HCT116 (cell line): ENCODE results near the gene MACROH2A1. TPM values are rescaled to one million over a fixed set of nuclear protein-coding genes. Genes with fewer than 3 reads are reported as not detected.

Experiments used
- ATAC-seq: fragments of 200-7000 bp; cut with Tn5 transposase; 2 replicates; pipeline ENCODE4 v1.9.1; 2020; ENCODE audit warnings: mild to moderate bottlenecking, moderate library complexity
- BruUV-seq: library from RNA; stranded (reverse); fragments of 400-500 nt; replicated peaks from 2 replicates; lab custom pipeline; 2021; lab: Mats Ljungman, UMichigan
- CTCF ChIA-PET: fragments of 300-600 bp; sonication (Branson Sonifier 250); formaldehyde crosslinking; loops from one replicate; lab custom pipeline; 2021; ENCODE audit warnings: antibody characterized with exemption; lab: Charles Lee
- POLR2A ChIA-PET: fragments of 300-600, 350-600 bp; sonication (Branson Sonifier 250); formaldehyde crosslinking; loops from one replicate; lab custom pipeline; 2021; ENCODE audit warnings: antibody characterized with exemption; lab: Charles Lee
- RAD21 ChIA-PET, 2 experiments: fragments of 300-600 bp; sonication (Branson Sonifier 250); formaldehyde crosslinking; loops; one replicate each; lab custom pipeline; 2023; ENCODE audit warnings: low total read pairs in 2 of 2; ENCODE audit not compliant: uncharacterized antibody in 2 of 2, unreplicated experiment in 2 of 2, low non-redundant PET in 1 of 2; lab: Charles Lee
- DNase-seq: peaks from one replicate; pipeline ENCODE4 v3.0.0-alpha.2; 2010; ENCODE audit warnings: low read depth, low spot score
- H2AFZ ChIP-seq: fragments of 200-600 bp; shearing (Covaris generic), sonication (generic); 2 replicates; pipeline ENCODE4 v1.6.1; 2017; ENCODE audit warnings: low read depth, mixed run types, mixed read lengths, antibody characterized with exemption, low read length; ENCODE audit not compliant: poor library complexity, severe bottlenecking
- H3K27ac ChIP-seq: 2 replicates; pipeline ENCODE4 v1.5.1; 2012; ENCODE audit warnings: low read depth, low read length
- H3K27me3 ChIP-seq: fragments of 200-600 bp; sonication (generic); 2 replicates; pipeline ENCODE4 v1.6.1; 2016; ENCODE audit warnings: mixed run types, low read length, mixed read lengths; ENCODE audit not compliant: insufficient read depth
- H3K36me3 ChIP-seq, 2 experiments: fragments of 200-500 bp in 1 of 2; fragments of 200-600 bp in 1 of 2; sonication (Bioruptor generic) in 1 of 2; sonication (generic) in 1 of 2; 2 replicates each; pipeline versions ENCODE4 v1.5.1 to v1.6.1; 2014 to 2016; ENCODE audit warnings: low read length in 2 of 2, inconsistent platforms in 1 of 2, mixed read lengths in 1 of 2, mixed run types in 1 of 2; ENCODE audit not compliant: insufficient read depth in 2 of 2, control insufficient read depth in 1 of 2
- H3K4me1 ChIP-seq, 2 experiments: fragments of 200-600 bp in 1 of 2; sonication (generic) in 1 of 2; 2 replicates each; pipeline versions ENCODE4 v1.5.1 to v1.6.1; 2012 to 2017; ENCODE audit warnings: low read length in 2 of 2, inconsistent platforms in 1 of 2, mild to moderate bottlenecking in 1 of 2, mixed read lengths in 1 of 2, mixed run types in 1 of 2, moderate library complexity in 1 of 2; ENCODE audit not compliant: insufficient read depth in 2 of 2, control insufficient read depth in 1 of 2
- H3K4me2 ChIP-seq: fragments of 200-600 bp; sonication (generic); 2 replicates; pipeline ENCODE4 v1.6.1; 2017; ENCODE audit warnings: mixed run types, low read length, mixed read lengths
- H3K4me3 ChIP-seq, 2 experiments: fragments of 200-600 bp in 1 of 2; sonication (generic) in 1 of 2; replicated peaks in 1 of 2; 2 replicates each; pipeline ENCODE4 v1.5.1; 2011 to 2016; ENCODE audit warnings: low read length in 2 of 2, control low read depth in 1 of 2, low read depth in 1 of 2, mild to moderate bottlenecking in 1 of 2, mixed read lengths in 1 of 2, mixed run types in 1 of 2
- H3K79me2 ChIP-seq: fragments of 200-600 bp; sonication (generic); 2 replicates; pipeline ENCODE4 v1.6.1; 2017; ENCODE audit warnings: mild to moderate bottlenecking, mixed run types, low read length, moderate library complexity, mixed read lengths; ENCODE audit not compliant: insufficient read depth
- H3K9ac ChIP-seq: fragments of 200-600 bp; sonication (generic); 2 replicates; pipeline ENCODE4 v1.6.1; 2016; ENCODE audit warnings: low read length, mixed read lengths
- H3K9me2 ChIP-seq: fragments of 200-600 bp; sonication (generic), shearing (Covaris generic); 2 replicates; pipeline ENCODE4 v1.6.1; 2017; ENCODE audit warnings: mixed run types, mild to moderate bottlenecking, moderate library complexity; ENCODE audit not compliant: insufficient read depth
- H3K9me3 ChIP-seq, 2 experiments: fragments of 200-500 bp in 1 of 2; fragments of 200-600 bp in 1 of 2; sonication (Bioruptor generic) in 1 of 2; sonication (generic) in 1 of 2; 2 replicates each; pipeline ENCODE4 v1.6.1; 2014 to 2017; ENCODE audit warnings: low read length in 2 of 2, mixed read lengths in 2 of 2, inconsistent platforms in 1 of 2, low read depth in 1 of 2, mild to moderate bottlenecking in 1 of 2, mixed run types in 1 of 2, moderate library complexity in 1 of 2; ENCODE audit not compliant: control insufficient read depth in 1 of 2, insufficient read depth in 1 of 2
- H4K20me1 ChIP-seq: fragments of 200-600 bp; sonication (generic), shearing (Covaris generic); 2 replicates; pipeline ENCODE4 v1.6.1; 2017; ENCODE audit warnings: mixed run types, mild to moderate bottlenecking, moderate library complexity; ENCODE audit not compliant: insufficient read depth
- ATF3 ChIP-seq: IDR thresholded peaks from 2 replicates; pipeline ENCODE4 v1.6.1; 2012
- CBX3 ChIP-seq: IDR thresholded peaks from 2 replicates; pipeline ENCODE4 v1.6.1; 2012; ENCODE audit warnings: low read depth
- CEBPB ChIP-seq: IDR thresholded peaks from 2 replicates; pipeline ENCODE4 v1.6.1; 2012; ENCODE audit warnings: low read depth
- EGR1 ChIP-seq: IDR thresholded peaks from 2 replicates; pipeline ENCODE4 v1.6.1; 2012; ENCODE audit warnings: low read depth
- ELF1 ChIP-seq: IDR thresholded peaks from 2 replicates; pipeline ENCODE4 v1.6.1; 2012; ENCODE audit warnings: low read depth, borderline replicate concordance
- EZH2 ChIP-seq: fragments of 200-600 bp; sonication (generic); IDR thresholded peaks from 2 replicates; pipeline ENCODE4 v1.6.1; 2017; ENCODE audit warnings: antibody characterized with exemption, mixed run types
- EZH2phosphoT487 ChIP-seq: fragments of 200-600 bp; IDR thresholded peaks from 2 replicates; pipeline ENCODE4 v1.6.1; 2018; ENCODE audit warnings: antibody characterized with exemption, borderline replicate concordance
- JUND ChIP-seq: IDR thresholded peaks from 2 replicates; pipeline ENCODE4 v1.6.1; 2012
- POLR2AphosphoS5 ChIP-seq: IDR thresholded peaks from 2 replicates; pipeline ENCODE4 v1.6.1; 2011; ENCODE audit warnings: mild to moderate bottlenecking, low read depth, low read length, moderate library complexity
- RAD21 ChIP-seq: IDR thresholded peaks from 2 replicates; pipeline ENCODE4 v1.6.1; 2012; ENCODE audit warnings: low read depth, mild to moderate bottlenecking
- REST ChIP-seq: IDR thresholded peaks from 2 replicates; pipeline ENCODE4 v1.6.1; 2012; ENCODE audit warnings: low read depth
- SIN3A ChIP-seq: IDR thresholded peaks from 2 replicates; pipeline ENCODE4 v1.6.1; 2012; ENCODE audit warnings: low read depth
- SP1 ChIP-seq: IDR thresholded peaks from 2 replicates; pipeline ENCODE4 v1.6.1; 2012; ENCODE audit warnings: low read depth
- SRF ChIP-seq: IDR thresholded peaks from 2 replicates; pipeline ENCODE4 v1.6.1; 2012; ENCODE audit warnings: low read depth
- TCF7L2 ChIP-seq: IDR thresholded peaks from 2 replicates; pipeline ENCODE4 v1.7.0; 2011; ENCODE audit warnings: borderline replicate concordance, inconsistent platforms; ENCODE audit not compliant: insufficient read depth, insufficient read length; ENCODE audit errors: extremely low read depth
- YY1 ChIP-seq: IDR thresholded peaks from 2 replicates; pipeline ENCODE4 v1.6.1; 2011; ENCODE audit warnings: low read length, low read depth, moderate library complexity, mild to moderate bottlenecking; ENCODE audit not compliant: insufficient replicate concordance; ENCODE audit errors: extremely low read depth
- ZNF274 ChIP-seq: fragments of 200-500 bp; sonication (Bioruptor generic); IDR thresholded peaks from 2 replicates; pipeline ENCODE4 v1.6.1; 2014; ENCODE audit warnings: mild to moderate bottlenecking, low read depth, low read length, inconsistent platforms
- intact Hi-C: fragments of 100-400 bp; cut with micrococcal nuclease; formaldehyde crosslinking; loops from 2 replicates; pipeline ENCODE4 v1.10.0; 2022
- total RNA-seq: library from RNA; stranded (reverse); gene quantifications from one replicate; pipeline ENCODE4 v1.2.1, GENCODE V29; 2021; ENCODE audit not compliant: unreplicated experiment
- TF ChIP-seq, protein P1 (sequence below): IDR thresholded peaks from 2 replicates; pipeline ENCODE4 v1.6.1; 2011; ENCODE audit warnings: mild to moderate bottlenecking, low read length, moderate library complexity; ENCODE audit not compliant: insufficient replicate concordance; ENCODE audit errors: extremely low read depth
- TF ChIP-seq, protein P2 (sequence below), 3 experiments: fragments of 200-600 bp in 1 of 3; sonication (generic) in 1 of 3; IDR thresholded peaks in 2 of 3; conservative IDR thresholded peaks in 1 of 3; 2 replicates each; pipeline ENCODE4 v1.5.1; 2012 to 2017; ENCODE audit warnings: low read depth in 2 of 3, low read length in 2 of 3, antibody characterized with exemption in 1 of 3, borderline replicate concordance in 1 of 3, control low read depth in 1 of 3, mild to moderate bottlenecking in 1 of 3, mixed read lengths in 1 of 3, mixed run types in 1 of 3, moderate library complexity in 1 of 3; ENCODE audit not compliant: insufficient read depth in 1 of 3

The MACROH2A1 gene
- total RNA-seq, 1 experiment from 2014 or later, result 218 TPM

DNA sequence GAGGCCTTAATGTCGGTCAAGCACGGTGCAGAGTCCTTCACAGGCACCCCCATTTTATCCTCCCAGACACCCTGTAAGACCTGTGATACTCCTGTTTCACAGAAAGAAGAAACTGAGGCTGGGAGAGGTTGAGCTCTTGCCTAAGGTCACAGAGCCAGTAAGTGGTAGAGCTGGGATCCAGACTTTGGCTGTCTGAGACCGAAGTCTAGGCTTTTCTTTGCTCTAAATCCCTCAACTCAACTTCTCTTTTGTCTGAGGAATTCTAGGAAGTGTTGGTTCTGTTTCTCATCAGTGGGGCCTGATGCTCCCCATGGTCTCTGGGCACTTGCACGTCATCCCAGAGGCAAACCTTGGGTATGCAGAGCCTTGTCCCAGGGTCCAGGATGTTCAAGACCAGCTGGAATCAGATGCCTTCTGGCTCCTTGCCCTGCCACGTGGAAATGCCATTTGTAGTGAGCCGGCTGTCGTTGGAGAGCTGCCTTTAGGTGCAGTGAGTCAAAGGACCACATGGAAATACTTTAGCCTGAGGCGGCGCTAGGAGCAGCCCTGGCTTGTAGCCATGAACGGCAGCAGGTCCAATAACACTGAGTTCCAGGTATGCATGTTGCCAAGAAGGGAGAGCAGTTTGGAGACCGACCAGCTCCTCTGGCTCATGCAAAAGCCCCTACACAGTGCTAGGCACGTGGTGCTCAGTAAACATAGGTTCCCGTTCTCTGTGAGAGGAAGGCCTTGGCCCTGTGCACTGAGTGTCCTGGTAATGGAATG lies 38.9 kb upstream of the MACROH2A1 start:
- POLR2A ChIA-PET, result no interaction called here
- Histone ChIP-seq H3K4me2 (peak overlapping the region; percentile 18), H3K27me3 (no peaks in the 10 kb centered on the region), H4K20me1 (no peaks in the 10 kb centered on the region), H3K9ac (no peak overlapping the region), H3K27ac (no peak overlapping the region), H2AFZ (peak overlapping the region; percentile 62), H3K9me3 (no peaks in the 10 kb centered on the region), H3K4me1 (peaks cover 10 to 17% of the 10 kb centered on the region in 2 experiments; a peak in 3 of 4 replicates), H3K36me3 (no peaks in the 10 kb centered on the region), H3K9me2 (no peaks in the 10 kb centered on the region), H3K4me3 (no peak overlapping the region), H3K79me2 (no peaks in the 10 kb centered on the region)
- CTCF ChIA-PET, result interaction anchor here (1.8 to 2.1 kb wide), 3 partner anchors 12 to 25 kb away, joined by 12 to 17 read pairs (median 14); no protein-coding TSS in a partner anchor
- peak; percentile 44 for DNase-seq
- no TSS peak for BruUV-seq
- RAD21 ChIA-PET, result no interaction called here
- ATAC-seq, result peak; percentile 79
- intact Hi-C loops, result no loop called here
- TF ChIP-seq TCF7L2 (peak; percentile 91), ZNF274 (no peak), CBX3 (no peak), SP1 (no peak), REST (no peak), EGR1 (no peak), CEBPB (no peak), RAD21 (no peak), ATF3 (no peak), EZH2 (no peak), JUND (no peak), POLR2AphosphoS5 (peak; percentile 43; the same call in 1 of the 2 replicates), EZH2phosphoT487 (no peak), SIN3A (no peak), YY1 (no peak), SRF (no peak), ELF1 (no peak)
- TF ChIP-seq, protein P1, sequence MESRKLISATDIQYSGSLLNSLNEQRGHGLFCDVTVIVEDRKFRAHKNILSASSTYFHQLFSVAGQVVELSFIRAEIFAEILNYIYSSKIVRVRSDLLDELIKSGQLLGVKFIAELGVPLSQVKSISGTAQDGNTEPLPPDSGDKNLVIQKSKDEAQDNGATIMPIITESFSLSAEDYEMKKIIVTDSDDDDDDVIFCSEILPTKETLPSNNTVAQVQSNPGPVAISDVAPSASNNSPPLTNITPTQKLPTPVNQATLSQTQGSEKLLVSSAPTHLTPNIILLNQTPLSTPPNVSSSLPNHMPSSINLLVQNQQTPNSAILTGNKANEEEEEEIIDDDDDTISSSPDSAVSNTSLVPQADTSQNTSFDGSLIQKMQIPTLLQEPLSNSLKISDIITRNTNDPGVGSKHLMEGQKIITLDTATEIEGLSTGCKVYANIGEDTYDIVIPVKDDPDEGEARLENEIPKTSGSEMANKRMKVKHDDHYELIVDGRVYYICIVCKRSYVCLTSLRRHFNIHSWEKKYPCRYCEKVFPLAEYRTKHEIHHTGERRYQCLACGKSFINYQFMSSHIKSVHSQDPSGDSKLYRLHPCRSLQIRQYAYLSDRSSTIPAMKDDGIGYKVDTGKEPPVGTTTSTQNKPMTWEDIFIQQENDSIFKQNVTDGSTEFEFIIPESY, result no peak
- TF ChIP-seq, protein P2, sequence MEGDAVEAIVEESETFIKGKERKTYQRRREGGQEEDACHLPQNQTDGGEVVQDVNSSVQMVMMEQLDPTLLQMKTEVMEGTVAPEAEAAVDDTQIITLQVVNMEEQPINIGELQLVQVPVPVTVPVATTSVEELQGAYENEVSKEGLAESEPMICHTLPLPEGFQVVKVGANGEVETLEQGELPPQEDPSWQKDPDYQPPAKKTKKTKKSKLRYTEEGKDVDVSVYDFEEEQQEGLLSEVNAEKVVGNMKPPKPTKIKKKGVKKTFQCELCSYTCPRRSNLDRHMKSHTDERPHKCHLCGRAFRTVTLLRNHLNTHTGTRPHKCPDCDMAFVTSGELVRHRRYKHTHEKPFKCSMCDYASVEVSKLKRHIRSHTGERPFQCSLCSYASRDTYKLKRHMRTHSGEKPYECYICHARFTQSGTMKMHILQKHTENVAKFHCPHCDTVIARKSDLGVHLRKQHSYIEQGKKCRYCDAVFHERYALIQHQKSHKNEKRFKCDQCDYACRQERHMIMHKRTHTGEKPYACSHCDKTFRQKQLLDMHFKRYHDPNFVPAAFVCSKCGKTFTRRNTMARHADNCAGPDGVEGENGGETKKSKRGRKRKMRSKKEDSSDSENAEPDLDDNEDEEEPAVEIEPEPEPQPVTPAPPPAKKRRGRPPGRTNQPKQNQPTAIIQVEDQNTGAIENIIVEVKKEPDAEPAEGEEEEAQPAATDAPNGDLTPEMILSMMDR (IDR thresholded peaks at IDR 0.05 in 2 of 3, conservative IDR thresholded peaks at IDR 0.05 in 1 of 3; ENCODE audit: borderline replicate concordance in 1 of 3, insufficient read depth in 1 of 3, low read depth in 2 of 3, low read length in 2 of 3), result 0 out of 6 replicates have a peak, but pooled peaks of 1 of the 3 experiments have one; percentile 17
